Measurements from ENCODE around the gene BLVRA. TPM values are rescaled to one million over a fixed set of nuclear protein-coding genes. Genes with fewer than 3 reads are reported as not detected.

The BLVRA gene
- total and polyA plus RNA-seq, 2 donors (not counting 1 experiment from before 2014, with no cell fraction given): 5.4 to 6.9 TPM

GRCh38 chr7:43791665-43792064 lies 33.2 kb downstream of the BLVRA start:
- Histone ChIP-seq H3K4me2 (replicated peaks; ENCODE audit: low read depth, low read length, poor library complexity, severe bottlenecking) (no peak overlapping the region), H3K27me3 (replicated peaks in 1 of 4; ENCODE audit: control extremely low read depth in 1 of 4, control insufficient read depth in 3 of 4, insufficient read depth in 4 of 4, low read length in 3 of 4) (no peaks in the 10 kb centered on the region), H3K9me3 (ENCODE audit: control extremely low read depth in 1 of 3, control insufficient read depth in 2 of 3, insufficient read depth in 1 of 3, low read length in 2 of 3) (no peaks in the 10 kb centered on the region), H2AFZ (ENCODE audit: insufficient read depth, low read depth, low read length, poor library complexity, severe bottlenecking) (no peak overlapping the region), H3K79me2 (ENCODE audit: control insufficient read depth, insufficient read depth, low read length) (no peaks in the 10 kb centered on the region), H3K4me1 (ENCODE audit: control insufficient read depth in 2 of 2, insufficient read depth in 2 of 2, low read length in 2 of 2) (no peaks in the 10 kb centered on the region), H3K36me3 (replicated peaks in 1 of 2; ENCODE audit: control extremely low read depth in 1 of 2, control insufficient read depth in 1 of 2, extremely low read depth in 1 of 2, insufficient read depth in 2 of 2, low read length in 1 of 2) (no peaks in the 10 kb centered on the region), H3K9ac (ENCODE audit: low read length) (no peak overlapping the region), H3K4me3 (ENCODE audit: control extremely low read depth in 1 of 5, extremely low read depth in 1 of 5, insufficient read depth in 1 of 5, low read depth in 2 of 5, low read length in 4 of 5) (no peak overlapping the region), H3K27ac (ENCODE audit: low read length in 2 of 2) (no peak overlapping the region), H4K20me1 (ENCODE audit: control insufficient read depth, insufficient read depth, low read length, poor library complexity, severe bottlenecking) (no peaks in the 10 kb centered on the region)
- no peak for DNase-seq
- Mint-ChIP-seq H3K4me1 (no peaks in the 10 kb centered on the region), H3K9me3 (ENCODE audit: insufficient read depth) (no peaks in the 10 kb centered on the region), H3K4me3 (no peak overlapping the region), H3K27me3 (no peaks in the 10 kb centered on the region), H3K27ac (no peak overlapping the region)
- no peak for ATAC-seq (ENCODE audit: low read depth)
- CTCF ChIA-PET: no interaction called here
- POLR2A ChIA-PET: no interaction called here
- TF ChIP-seq EZH2 (IDR thresholded peaks at IDR 0.05; ENCODE audit: borderline replicate concordance, insufficient read depth, low read depth, low read length, poor library complexity, severe bottlenecking) (no peak), CTCF (IDR thresholded peaks at IDR 0.05) (no peak)
- 28% methylated on average over 4 of the region's 4 CpGs for WGBS (ENCODE audit: insufficient coverage)
- intact Hi-C loops (cut with micrococcal nuclease): no loop called here

- intact Hi-C loops (cut with micrococcal nuclease): no loop called here
- Histone ChIP-seq H3K4me3 (ENCODE audit: control extremely low read depth in 1 of 5, extremely low read depth in 1 of 5, insufficient read depth in 1 of 5, low read depth in 2 of 5, low read length in 4 of 5) (no peak overlapping the region), H2AFZ (ENCODE audit: insufficient read depth, low read depth, low read length, poor library complexity, severe bottlenecking) (no peak overlapping the region), H3K4me1 (ENCODE audit: control insufficient read depth in 2 of 2, insufficient read depth in 2 of 2, low read length in 2 of 2) (no peaks in the 10 kb centered on the region), H3K9ac (ENCODE audit: low read length) (no peak overlapping the region), H3K4me2 (replicated peaks; ENCODE audit: low read depth, low read length, poor library complexity, severe bottlenecking) (no peak overlapping the region), H4K20me1 (ENCODE audit: control insufficient read depth, insufficient read depth, low read length, poor library complexity, severe bottlenecking) (no peaks in the 10 kb centered on the region), H3K9me3 (ENCODE audit: control extremely low read depth in 1 of 3, control insufficient read depth in 2 of 3, insufficient read depth in 1 of 3, low read length in 2 of 3) (no peaks in the 10 kb centered on the region), H3K79me2 (ENCODE audit: control insufficient read depth, insufficient read depth, low read length) (no peaks in the 10 kb centered on the region), H3K27me3 (replicated peaks in 1 of 4; ENCODE audit: control extremely low read depth in 1 of 4, control insufficient read depth in 3 of 4, insufficient read depth in 4 of 4, low read length in 3 of 4) (no peaks in the 10 kb centered on the region), H3K36me3 (replicated peaks in 1 of 2; ENCODE audit: control extremely low read depth in 1 of 2, control insufficient read depth in 1 of 2, extremely low read depth in 1 of 2, insufficient read depth in 2 of 2, low read length in 1 of 2) (no peaks in the 10 kb centered on the region), H3K27ac (ENCODE audit: low read length in 2 of 2) (no peak overlapping the region)
- TF ChIP-seq EZH2 (IDR thresholded peaks at IDR 0.05; ENCODE audit: borderline replicate concordance, insufficient read depth, low read depth, low read length, poor library complexity, severe bottlenecking): no peak
- TF ChIP-seq CTCF (IDR thresholded peaks at IDR 0.05): no peak
- no peaks in the 10 kb centered on the region for H3K9me3 Mint-ChIP-seq (ENCODE audit: insufficient read depth)
- ATAC-seq (ENCODE audit: low read depth): no peak
- no peaks in the 10 kb centered on the region for H3K27me3 Mint-ChIP-seq
- H3K27ac Mint-ChIP-seq: no peak overlapping the region
- WGBS (ENCODE audit: insufficient coverage): 98% methylated on average over 5 of the region's 6 CpGs
- no peak overlapping the region for H3K4me3 Mint-ChIP-seq
- CTCF ChIA-PET: interaction anchor here (0.6 kb wide), 1 partner anchor 85 kb away, joined by 3 read pairs; no protein-coding TSS in a partner anchor
- H3K4me1 Mint-ChIP-seq: no peaks in the 10 kb centered on the region
- DNase-seq: no peak
- POLR2A ChIA-PET: interaction anchor here (0.6 kb wide), 1 partner anchor 71 kb away, joined by 5 read pairs; no protein-coding TSS in a partner anchor
Observed at GRCh38 chr7:43792471-43793150, 34.1 kb downstream of the BLVRA start.

Data from B cell (primary cell).